Keratinocyte (primary cell): ENCODE results near the gene HERPUD1. TPM values are rescaled to one million over a fixed set of nuclear protein-coding genes. Genes with fewer than 3 reads are reported as not detected.

ENCODE experiments used
- DNase-seq: peaks from one replicate; pipeline ENCODE4 v3.0.0-alpha.2; 2011; ENCODE audit warnings: low read depth, missing footprints, low spot score
- FAIRE-seq: peaks from 2 replicates; lab custom pipeline; 2011; peaks lifted over from hg19 to GRCh38; lab: Jason Lieb, UNC
- H2AFZ ChIP-seq: 2 replicates; pipeline ENCODE4 v1.6.0; 2012; ENCODE audit warnings: low read length, control low read depth, inconsistent platforms; ENCODE audit not compliant: control insufficient read depth
- H3K27ac ChIP-seq: 2 replicates; pipeline ENCODE4 v1.5.1; 2011; ENCODE audit warnings: low read length; ENCODE audit not compliant: control insufficient read depth, insufficient read depth
- H3K27me3 ChIP-seq: 3 replicates; pipeline ENCODE4 v1.6.0; 2011; ENCODE audit warnings: low read length; ENCODE audit not compliant: control insufficient read depth, insufficient read depth; ENCODE audit errors: extremely low read depth
- H3K36me3 ChIP-seq, 2 experiments: 2 replicates in 1 of 2; 3 replicates in 1 of 2; pipeline ENCODE4 v1.5.1; 2011; ENCODE audit warnings: low read length in 2 of 2, mild to moderate bottlenecking in 1 of 2; ENCODE audit not compliant: control insufficient read depth in 2 of 2, insufficient read depth in 2 of 2; ENCODE audit errors: extremely low read depth in 1 of 2
- H3K4me1 ChIP-seq: 3 replicates; pipeline ENCODE4 v1.5.1; 2011; ENCODE audit warnings: low read length; ENCODE audit not compliant: control insufficient read depth, insufficient read depth; ENCODE audit errors: extremely low read depth
- H3K4me2 ChIP-seq: 3 replicates; pipeline ENCODE4 v1.6.0; 2011; ENCODE audit warnings: low read depth, low read length; ENCODE audit not compliant: control insufficient read depth, insufficient read depth; ENCODE audit errors: extremely low read depth
- H3K4me3 ChIP-seq, 3 experiments: fragments of 200-600 bp in 1 of 3; sonication (generic) in 1 of 3; 2 replicates in 2 of 3; 3 replicates in 1 of 3; pipeline ENCODE4 v1.5.1; 2011 to 2016; ENCODE audit warnings: low read length in 3 of 3, mild to moderate bottlenecking in 3 of 3, control low read depth in 2 of 3, inconsistent platforms in 1 of 3, low read depth in 1 of 3, mixed read lengths in 1 of 3, mixed run types in 1 of 3, moderate library complexity in 1 of 3; ENCODE audit not compliant: control insufficient read depth in 2 of 3, insufficient read depth in 2 of 3; ENCODE audit errors: extremely low read depth in 1 of 3
- H3K79me2 ChIP-seq: 2 replicates; pipeline ENCODE4 v1.6.0; 2012; ENCODE audit warnings: low read length; ENCODE audit not compliant: control insufficient read depth, insufficient read depth
- H3K9ac ChIP-seq: 3 replicates; pipeline ENCODE4 v1.6.0; 2011; ENCODE audit warnings: low read length; ENCODE audit not compliant: control insufficient read depth, insufficient read depth; ENCODE audit errors: extremely low read depth
- H3K9me1 ChIP-seq: 3 replicates; pipeline ENCODE4 v1.6.0; 2011; ENCODE audit warnings: low read length; ENCODE audit not compliant: control insufficient read depth, insufficient read depth; ENCODE audit errors: extremely low read depth
- H3K9me3 ChIP-seq: 2 replicates; pipeline ENCODE4 v1.5.1; 2012; ENCODE audit warnings: low read depth, low read length; ENCODE audit not compliant: control insufficient read depth
- H4K20me1 ChIP-seq: 3 replicates; pipeline ENCODE4 v1.6.0; 2011; ENCODE audit warnings: low read length; ENCODE audit not compliant: control insufficient read depth, insufficient read depth; ENCODE audit errors: extremely low read depth
- CTCF ChIP-seq, 3 experiments: IDR thresholded peaks in 1 of 3; conservative IDR thresholded peaks in 1 of 3; optimal IDR thresholded peaks in 1 of 3; 2 replicates in 2 of 3; 3 replicates in 1 of 3; pipeline versions ENCODE3 to v1.5.1; 2011; ENCODE audit warnings: low read length in 3 of 3, mild to moderate bottlenecking in 3 of 3, moderate library complexity in 2 of 3, control low read depth in 1 of 3, inconsistent platforms in 1 of 3; ENCODE audit not compliant: insufficient read depth in 2 of 3; ENCODE audit errors: extremely low read depth in 1 of 3
- EZH2 ChIP-seq: IDR thresholded peaks from one replicate; pipeline ENCODE4 v1.6.1; 2012; ENCODE audit warnings: inconsistent platforms, mild to moderate bottlenecking, low read length, moderate library complexity
- dilution Hi-C: fragments of 300-500 bp; cut with MboI; formaldehyde crosslinking; loops from one replicate; pipeline ENCODE4 v1.7.0; 2020; ENCODE audit warnings: low sequenced_read_pairs; ENCODE audit not compliant: extremely low pct_ligation_motif_present
- polyA plus RNA-seq, 5 experiments: library from polyadenylated mRNA; depleted of rRNA in 3 of 5; stranded (reverse) in 3 of 5; stranded (forward) in 1 of 5; unstranded in 1 of 5; fragments of >200 nt; gene quantifications; 1 replicate in 1 of 5; 2 replicates in 3 of 5; 3 replicates in 1 of 5; pipeline versions ENCODE4 v1.2.1 to v1.2.3, GENCODE V29; 2011 to 2012; ENCODE audit warnings: missing spikeins in 2 of 5, low read depth in 1 of 5, low replicate concordance in 1 of 5

Gene HERPUD1
- polyA plus RNA-seq, 1 donor (not counting 4 experiments of a cell fraction or from before 2014, with no cell fraction given), result 183 TPM

GRCh38 chr16:56983211-56983751 is 51.3 kb downstream of the HERPUD1 start:
- H3K27me3 ChIP-seq, result no peaks in the 10 kb centered on the region
- DNase-seq (no peak), FAIRE-seq (no peak)
- no peaks in the 10 kb centered on the region for H3K79me2 ChIP-seq
- H3K27ac ChIP-seq, result no peak overlapping the region
- TF ChIP-seq CTCF (optimal IDR thresholded peaks at IDR 0.05 in 1 of 3, IDR thresholded peaks at IDR 0.05 in 1 of 3, conservative IDR thresholded peaks at IDR 0.05 in 1 of 3; ENCODE audit: extremely low read depth in 1 of 3, insufficient read depth in 2 of 3, low read length in 3 of 3), result no peak
- no peak for TF ChIP-seq EZH2
- no peak overlapping the region for H3K4me3 ChIP-seq
- dilution Hi-C loops, result no loop called here
- H3K4me1 ChIP-seq, result peaks cover 11% of the 10 kb centered on the region
- H3K36me3 ChIP-seq, result no peaks in the 10 kb centered on the region
- H4K20me1 ChIP-seq, result no peaks in the 10 kb centered on the region
- no peaks in the 10 kb centered on the region for H3K9me1 ChIP-seq
- H2AFZ ChIP-seq, result no peak overlapping the region
- H3K9ac ChIP-seq, result no peak overlapping the region
- no peak overlapping the region for H3K4me2 ChIP-seq
- H3K9me3 ChIP-seq, result no peaks in the 10 kb centered on the region

GRCh38 chr16:56984639-56985038 is 52.7 kb downstream of the HERPUD1 start:
- no peaks in the 10 kb centered on the region for H3K27me3 ChIP-seq
- H4K20me1 ChIP-seq, result no peaks in the 10 kb centered on the region
- H3K36me3 ChIP-seq, result no peaks in the 10 kb centered on the region
- FAIRE-seq, result no peak
- H3K9me3 ChIP-seq, result no peaks in the 10 kb centered on the region
- DNase-seq, result no peak
- dilution Hi-C loops, result no loop called here
- H3K9ac ChIP-seq, result no peak overlapping the region
- TF ChIP-seq CTCF (optimal IDR thresholded peaks at IDR 0.05 in 1 of 3, IDR thresholded peaks at IDR 0.05 in 1 of 3, conservative IDR thresholded peaks at IDR 0.05 in 1 of 3; ENCODE audit: extremely low read depth in 1 of 3, insufficient read depth in 2 of 3, low read length in 3 of 3), result no peak
- TF ChIP-seq EZH2, result no peak
- peaks cover 17% of the 10 kb centered on the region for H3K4me1 ChIP-seq
- H3K4me3 ChIP-seq, result no peak overlapping the region
- H3K27ac ChIP-seq, result peak overlapping the region; percentile 1
- H2AFZ ChIP-seq, result no peak overlapping the region
- H3K79me2 ChIP-seq, result no peaks in the 10 kb centered on the region
- H3K9me1 ChIP-seq, result no peaks in the 10 kb centered on the region
- no peak overlapping the region for H3K4me2 ChIP-seq
